Fibroblast of the aortic adventitia (primary cell): Measurements from ENCODE around the gene DIPK1C. TPM values are rescaled to one million over a fixed set of nuclear protein-coding genes. Genes with fewer than 3 reads are reported as not detected.

Source experiments
- DNase-seq: peaks from one replicate; pipeline ENCODE4 v3.0.0-alpha.2; 2010; ENCODE audit warnings: low read depth
- H3K4me3 ChIP-seq: 2 replicates; pipeline ENCODE4 v1.5.1; 2011; ENCODE audit warnings: low read depth, mild to moderate bottlenecking, control low read depth, low read length, moderate library complexity
- total RNA-seq: library from RNA; depleted of rRNA; stranded (reverse); fragments of >200 nt; gene quantifications from 2 replicates; pipeline ENCODE4 v1.2.3, GENCODE V29; 2012; ENCODE audit warnings: low replicate concordance
- TF ChIP-seq, protein P1 (sequence below): IDR thresholded peaks from 2 replicates; pipeline ENCODE4 v1.5.1; 2011; ENCODE audit warnings: mild to moderate bottlenecking, low read length, control low read depth, inconsistent platforms; ENCODE audit not compliant: insufficient read depth

Gene DIPK1C
- total RNA-seq, 1 donor = not detected

- no peak for DNase-seq
- H3K4me3 ChIP-seq = no peak overlapping the region
- TF ChIP-seq, protein P1, sequence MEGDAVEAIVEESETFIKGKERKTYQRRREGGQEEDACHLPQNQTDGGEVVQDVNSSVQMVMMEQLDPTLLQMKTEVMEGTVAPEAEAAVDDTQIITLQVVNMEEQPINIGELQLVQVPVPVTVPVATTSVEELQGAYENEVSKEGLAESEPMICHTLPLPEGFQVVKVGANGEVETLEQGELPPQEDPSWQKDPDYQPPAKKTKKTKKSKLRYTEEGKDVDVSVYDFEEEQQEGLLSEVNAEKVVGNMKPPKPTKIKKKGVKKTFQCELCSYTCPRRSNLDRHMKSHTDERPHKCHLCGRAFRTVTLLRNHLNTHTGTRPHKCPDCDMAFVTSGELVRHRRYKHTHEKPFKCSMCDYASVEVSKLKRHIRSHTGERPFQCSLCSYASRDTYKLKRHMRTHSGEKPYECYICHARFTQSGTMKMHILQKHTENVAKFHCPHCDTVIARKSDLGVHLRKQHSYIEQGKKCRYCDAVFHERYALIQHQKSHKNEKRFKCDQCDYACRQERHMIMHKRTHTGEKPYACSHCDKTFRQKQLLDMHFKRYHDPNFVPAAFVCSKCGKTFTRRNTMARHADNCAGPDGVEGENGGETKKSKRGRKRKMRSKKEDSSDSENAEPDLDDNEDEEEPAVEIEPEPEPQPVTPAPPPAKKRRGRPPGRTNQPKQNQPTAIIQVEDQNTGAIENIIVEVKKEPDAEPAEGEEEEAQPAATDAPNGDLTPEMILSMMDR = no peak
Observed at GRCh38 chr18:74494514-74494913, 37.4 kb upstream of the DIPK1C start.

GRCh38 chr18:74493689-74494088 lies 36.6 kb upstream of the DIPK1C start:
- peak; percentile 77 for DNase-seq
- TF ChIP-seq, protein P1 = peak; percentile 68
- H3K4me3 ChIP-seq = no peak overlapping the region

GRCh38 chr18:74492259-74492658 lies 35.2 kb upstream of the DIPK1C start:
- no peak for DNase-seq
- H3K4me3 ChIP-seq = no peak overlapping the region
- TF ChIP-seq, protein P1 = no peak

- TF ChIP-seq, protein P1 = no peak
- no peak overlapping the region for H3K4me3 ChIP-seq
Observed at GRCh38 chr18:74489676-74490075, 32.6 kb upstream of the DIPK1C start.

GRCh38 chr18:74488864-74489263 lies 31.8 kb upstream of the DIPK1C start:
- DNase-seq = no peak
- no peak overlapping the region for H3K4me3 ChIP-seq
- TF ChIP-seq, protein P1 = no peak

More at GRCh38 chr18:74489676-74490075, 32.6 kb upstream of the DIPK1C start:
- DNase-seq = peak; percentile 22

GRCh38 chr18:74488354-74488753 lies 31.2 kb upstream of the DIPK1C start:
- TF ChIP-seq, protein P1 = no peak
- no peak overlapping the region for H3K4me3 ChIP-seq
- no peak for DNase-seq
